GM10847 (cell line): ENCODE data around the gene JUP.

ENCODE experiments used
- POLR2A ChIP-seq: IDR thresholded peaks from 2 replicates; pipeline ENCODE4 v1.6.1; 2011; ENCODE audit not compliant: insufficient read length; ENCODE audit errors: extremely low read depth

JUP gene

DNA sequence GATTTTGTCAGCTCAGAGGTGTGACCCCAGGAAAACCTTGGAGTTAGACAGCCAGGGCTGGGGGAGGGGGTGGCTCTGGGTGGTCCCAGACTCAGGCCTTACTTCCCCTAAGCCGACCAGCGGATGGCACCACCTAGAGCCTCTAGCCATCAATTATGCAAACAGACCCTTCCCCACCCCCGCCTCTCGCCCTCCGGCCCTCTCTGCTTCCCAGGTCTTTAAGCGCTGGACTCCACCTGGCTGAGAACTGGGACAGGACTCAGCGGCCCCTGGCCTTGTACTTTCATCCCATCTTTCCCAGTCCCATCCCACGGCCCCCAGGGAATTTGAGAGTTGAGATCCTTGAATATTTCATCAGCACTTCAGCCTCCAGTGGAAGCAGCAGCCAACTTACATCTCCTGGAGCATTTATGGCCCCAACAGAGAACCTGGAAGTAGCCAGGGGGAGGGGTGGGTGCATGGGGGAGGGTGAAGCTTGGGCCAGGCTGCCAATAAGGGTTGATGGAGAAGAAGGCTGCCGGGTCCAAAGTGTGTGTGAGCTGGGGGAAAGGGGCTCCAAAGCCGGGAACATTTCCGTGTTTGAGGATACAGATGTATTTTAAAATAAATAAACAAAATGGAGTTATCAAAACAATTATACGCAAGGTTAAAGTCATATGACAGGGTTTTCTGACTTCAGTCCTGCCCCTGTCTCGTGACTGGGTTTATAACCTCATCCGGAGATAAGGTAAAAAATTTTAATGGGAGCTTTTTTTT, 7.5 kb upstream of the JUP start:
- no peak for TF ChIP-seq POLR2A

DNA sequence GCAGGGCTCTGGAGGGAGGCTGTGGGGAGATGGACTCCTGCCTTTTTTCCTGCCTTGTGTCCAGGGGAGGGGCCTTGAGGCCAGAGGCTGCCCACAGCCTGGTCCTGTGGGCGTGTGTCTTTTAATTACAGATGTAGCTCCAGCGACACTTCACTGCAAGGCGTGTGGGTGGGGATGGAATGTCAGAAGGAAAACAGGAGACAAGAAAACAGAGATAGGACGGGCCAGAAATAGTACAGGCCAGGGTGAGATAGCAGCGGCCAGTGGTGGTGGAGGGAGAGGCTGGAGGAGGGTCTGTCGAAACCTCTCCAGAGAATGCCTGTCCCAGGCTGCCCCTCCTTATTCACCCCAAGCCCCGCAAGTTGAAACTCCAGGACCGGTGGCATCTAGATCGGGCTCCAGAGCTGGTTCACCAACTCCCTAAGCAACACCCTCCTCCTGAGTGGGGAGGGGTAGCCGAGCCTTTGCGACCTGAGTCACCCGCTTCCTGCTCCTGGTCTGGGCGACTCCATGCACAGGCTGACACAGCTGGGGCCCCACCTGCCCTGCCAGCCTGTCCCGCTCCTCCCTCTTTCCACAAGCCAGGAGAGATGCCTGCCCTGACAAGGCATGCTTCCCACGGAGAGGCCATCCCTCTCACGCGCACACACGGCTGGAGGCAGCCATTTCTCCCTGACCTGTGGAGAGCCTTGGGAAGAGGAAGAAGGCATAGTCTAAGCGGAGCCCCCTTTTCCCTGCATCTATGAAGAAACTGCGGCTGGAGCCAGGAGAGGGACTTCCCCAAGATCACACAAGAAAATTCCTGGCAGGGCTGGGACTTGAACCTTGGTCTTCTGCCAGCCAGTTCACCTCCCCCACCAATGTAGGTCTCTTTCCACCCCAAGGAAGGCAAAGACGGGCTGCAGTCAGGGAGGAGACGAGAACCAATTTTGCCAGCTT, 6.6 kb upstream of the JUP start:
- TF ChIP-seq POLR2A: no peak

DNA sequence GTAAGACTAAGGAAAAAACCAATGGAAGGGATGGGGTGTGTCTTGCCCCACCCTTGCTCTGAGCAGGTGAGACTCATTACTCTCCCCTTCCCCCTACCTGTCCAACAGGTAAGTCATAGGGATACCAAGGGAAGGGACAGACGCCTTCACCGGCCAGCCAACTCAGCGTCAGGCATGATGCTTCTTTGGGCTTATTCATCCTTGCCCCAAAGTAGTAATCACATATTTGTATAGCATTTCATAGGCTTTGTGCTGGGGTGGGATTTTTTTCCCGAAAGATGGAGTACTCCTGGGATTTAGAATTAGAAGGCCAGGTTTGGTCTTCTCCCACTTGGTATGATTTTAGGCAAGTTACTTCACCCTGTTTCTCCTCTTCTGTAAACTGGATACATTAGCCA, 509 bp upstream of the JUP start:
- no peak for TF ChIP-seq POLR2A

DNA sequence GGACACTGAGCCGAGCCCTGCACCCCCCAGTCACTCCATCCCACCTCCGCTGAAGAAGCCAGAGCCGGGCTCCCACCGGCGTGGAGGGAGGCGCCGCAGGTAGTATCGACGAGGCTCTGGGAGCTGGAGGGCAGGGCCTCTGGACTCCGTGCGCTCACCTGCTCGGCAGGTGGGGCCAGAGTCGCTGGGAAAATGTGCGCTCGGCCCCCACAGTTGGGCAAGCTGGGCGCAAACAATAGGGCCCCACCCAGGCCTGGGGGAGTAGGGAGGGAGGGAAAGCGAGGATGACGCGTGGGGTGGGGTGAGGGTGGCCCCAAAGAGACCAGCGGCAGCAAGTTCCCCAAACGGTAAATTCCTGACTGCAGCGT, 668 bp downstream of the JUP start:
- TF ChIP-seq POLR2A: no peak

DNA sequence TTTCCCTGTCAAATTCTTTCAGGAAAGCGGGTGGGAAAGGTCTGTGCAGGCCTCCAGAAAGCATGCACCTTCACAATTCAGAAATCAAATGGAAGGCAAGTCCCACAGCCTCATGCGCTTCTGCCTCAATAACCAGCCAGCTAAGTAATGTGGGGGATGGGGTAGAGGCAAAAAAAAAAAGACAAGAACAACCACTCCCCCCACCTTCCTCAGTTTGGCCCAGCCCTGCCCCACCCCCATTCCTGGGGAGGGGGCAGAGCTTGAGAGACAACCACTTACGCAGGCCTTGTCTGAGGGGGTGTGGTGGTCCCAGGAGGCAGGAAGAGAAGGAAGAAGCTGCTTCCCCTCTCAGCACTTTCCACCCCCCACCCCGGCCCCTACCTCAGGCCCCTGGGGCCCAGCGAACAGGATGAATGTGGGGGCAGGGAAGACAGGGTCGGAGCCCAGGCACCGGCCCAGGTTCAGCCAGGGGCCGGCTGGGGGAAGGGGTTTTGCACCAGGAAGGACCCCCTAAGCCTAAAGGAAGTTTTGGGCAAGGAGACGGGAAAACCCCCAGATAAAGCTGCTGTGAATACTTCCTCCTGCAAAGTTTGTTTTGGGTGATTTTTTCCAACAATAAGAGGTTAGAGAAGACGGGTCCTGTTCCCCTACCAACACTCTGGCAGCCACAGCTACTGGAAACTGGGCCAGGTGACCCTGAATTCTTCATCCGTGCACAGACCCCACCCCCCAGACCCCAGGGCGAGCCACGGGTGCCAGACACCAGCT, 1.2 kb downstream of the JUP start:
- TF ChIP-seq POLR2A: no peak

DNA sequence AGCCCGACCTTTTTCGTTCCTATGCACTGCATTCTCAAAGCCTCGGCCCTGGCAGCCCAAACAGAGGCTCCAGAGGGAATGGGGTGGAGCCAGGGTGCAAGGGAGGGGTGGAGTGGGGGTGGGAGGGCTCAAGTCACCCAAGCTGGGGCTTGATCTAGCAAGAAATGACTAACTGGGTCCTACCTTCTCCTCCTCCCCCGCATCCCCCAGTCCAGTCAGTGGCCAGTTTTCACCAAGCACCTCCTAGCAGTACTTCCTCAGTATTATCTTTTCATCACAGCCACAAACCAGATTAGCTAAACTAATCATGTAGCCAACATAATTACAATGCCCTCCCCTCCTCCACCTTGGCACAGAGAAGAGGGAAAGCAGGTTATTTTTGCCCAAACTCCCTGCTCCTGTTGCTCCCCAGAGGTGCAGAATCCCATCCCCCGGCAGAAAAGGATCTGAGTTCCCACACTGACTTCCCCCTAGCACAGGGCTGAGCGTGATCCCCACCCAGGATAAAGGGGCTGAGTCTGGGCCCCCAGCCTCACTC, 2.2 kb downstream of the JUP start:
- no peak for TF ChIP-seq POLR2A

DNA sequence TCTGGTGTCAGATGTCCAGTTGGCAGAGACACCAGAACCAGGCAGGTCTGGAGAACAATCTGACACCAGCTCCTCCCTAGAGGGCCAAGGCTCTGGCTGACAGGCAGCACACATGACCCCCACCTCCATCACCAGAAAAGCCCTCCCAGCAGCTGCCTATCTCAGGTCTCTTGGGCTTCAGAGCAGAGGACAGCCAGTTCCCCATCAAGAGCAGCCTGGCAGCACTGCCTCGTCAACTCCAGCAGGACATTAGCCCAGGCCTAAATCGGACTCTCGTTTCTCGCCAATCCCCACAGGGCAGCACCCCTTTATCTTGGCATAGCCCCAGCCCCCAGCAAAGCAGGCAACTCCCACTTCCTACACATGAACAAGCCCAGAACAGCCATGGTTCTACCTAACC, 4.4 kb downstream of the JUP start:
- TF ChIP-seq POLR2A: no peak

DNA sequence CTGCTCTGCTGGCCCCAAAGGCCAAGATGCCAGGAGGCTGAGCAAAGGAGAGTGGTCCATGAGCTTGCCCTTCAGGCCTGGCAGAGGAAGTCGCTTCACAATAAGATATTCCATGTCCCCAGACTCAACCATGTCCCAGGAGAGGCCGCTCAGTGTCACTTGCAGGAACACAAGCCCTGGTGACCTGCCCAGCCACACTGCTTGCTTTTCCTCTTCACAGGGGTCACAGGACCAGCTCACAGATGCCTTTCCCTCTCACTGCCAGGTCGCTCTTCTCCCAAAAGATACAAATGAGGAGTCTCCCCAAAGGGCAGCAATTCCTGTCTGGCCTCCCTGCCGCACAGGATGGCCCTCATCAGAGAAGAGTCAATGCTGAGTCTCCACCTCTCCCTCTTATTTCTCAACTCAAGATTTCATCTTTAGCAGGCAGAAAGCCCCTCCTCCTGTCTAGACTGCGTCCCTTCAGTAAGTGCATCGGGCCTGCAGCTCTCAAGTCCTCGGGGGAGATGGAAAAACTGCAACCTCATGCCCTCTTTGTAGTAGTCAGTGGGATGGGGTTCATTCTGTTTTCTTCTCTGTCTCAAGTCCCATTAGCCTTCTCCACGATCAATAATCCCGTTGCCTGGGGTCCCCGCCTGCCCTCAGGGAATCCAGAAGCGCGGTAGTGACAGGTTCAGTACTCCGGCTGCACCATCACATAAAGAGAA, 5.0 kb downstream of the JUP start:
- TF ChIP-seq POLR2A: no peak

DNA sequence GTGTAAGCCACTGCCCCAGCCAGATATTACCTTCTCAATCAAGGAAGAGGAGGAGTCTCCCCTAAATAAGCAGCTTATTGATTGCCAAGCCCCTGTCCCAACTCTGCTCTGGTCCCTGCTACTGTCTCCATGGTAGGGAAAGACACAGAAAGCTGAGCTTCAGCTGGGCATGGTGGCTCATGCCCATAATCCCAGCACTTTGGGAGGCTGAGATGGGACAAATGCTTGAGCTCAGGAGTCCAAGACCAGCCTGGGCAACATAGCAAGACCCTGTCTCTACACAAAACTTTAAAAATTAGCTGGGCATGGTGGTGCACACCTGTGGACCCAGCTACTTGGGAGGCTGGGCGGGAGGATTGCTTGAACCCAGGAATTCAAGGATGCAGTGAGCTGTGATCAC, 6.6 kb downstream of the JUP start:
- no peak for TF ChIP-seq POLR2A

DNA sequence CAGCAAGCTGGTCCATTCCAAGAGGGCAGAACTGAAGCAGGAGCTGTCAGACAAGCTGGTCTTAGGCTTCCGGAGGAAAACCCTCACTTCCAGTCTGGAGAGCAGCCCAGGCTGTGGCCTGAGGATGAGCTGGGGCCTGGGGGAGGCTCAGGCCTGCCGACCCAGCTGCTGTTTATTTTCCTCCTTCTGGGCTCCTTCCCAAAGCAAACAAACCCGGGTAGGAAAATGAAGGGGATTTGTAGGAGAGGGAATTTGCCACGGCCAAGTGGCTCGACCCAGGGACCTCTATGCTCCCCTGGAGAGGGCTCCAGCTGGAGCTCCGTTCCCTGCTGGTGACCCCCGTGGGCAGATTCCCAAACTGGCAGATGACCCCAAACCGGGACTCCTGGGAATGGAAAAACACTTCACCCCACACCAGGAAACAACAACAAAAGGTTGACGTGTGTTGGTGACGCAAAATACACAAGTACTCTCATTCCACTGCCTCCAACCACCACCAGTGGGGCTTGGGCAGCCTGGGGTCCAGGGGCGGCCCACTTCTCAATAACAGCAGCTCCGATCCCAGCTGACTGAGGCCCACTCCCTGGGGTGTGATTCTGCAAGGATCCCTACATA, 8.8 kb downstream of the JUP start:
- TF ChIP-seq POLR2A: no peak

DNA sequence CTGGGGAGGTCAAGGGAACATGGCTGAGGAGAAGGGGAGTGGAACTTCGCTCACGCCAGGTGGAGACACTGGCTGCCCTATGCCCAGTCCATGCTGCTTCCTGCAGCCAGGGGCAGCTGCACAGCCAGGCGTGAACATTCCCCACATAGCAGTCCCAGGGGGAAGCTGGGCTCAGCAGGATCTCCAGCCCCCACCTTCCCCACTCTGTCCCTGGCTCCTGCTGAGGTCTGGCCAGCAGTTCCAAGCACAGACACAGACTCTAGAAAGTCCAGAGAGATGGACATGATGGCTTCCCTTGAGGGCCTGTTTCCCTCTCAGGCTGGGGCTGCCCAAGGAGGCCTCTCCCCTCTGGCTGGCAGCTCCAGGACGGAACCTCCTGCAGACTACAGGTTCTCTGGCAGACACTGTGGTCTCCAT, 9.3 kb downstream of the JUP start:
- no peak for TF ChIP-seq POLR2A

DNA sequence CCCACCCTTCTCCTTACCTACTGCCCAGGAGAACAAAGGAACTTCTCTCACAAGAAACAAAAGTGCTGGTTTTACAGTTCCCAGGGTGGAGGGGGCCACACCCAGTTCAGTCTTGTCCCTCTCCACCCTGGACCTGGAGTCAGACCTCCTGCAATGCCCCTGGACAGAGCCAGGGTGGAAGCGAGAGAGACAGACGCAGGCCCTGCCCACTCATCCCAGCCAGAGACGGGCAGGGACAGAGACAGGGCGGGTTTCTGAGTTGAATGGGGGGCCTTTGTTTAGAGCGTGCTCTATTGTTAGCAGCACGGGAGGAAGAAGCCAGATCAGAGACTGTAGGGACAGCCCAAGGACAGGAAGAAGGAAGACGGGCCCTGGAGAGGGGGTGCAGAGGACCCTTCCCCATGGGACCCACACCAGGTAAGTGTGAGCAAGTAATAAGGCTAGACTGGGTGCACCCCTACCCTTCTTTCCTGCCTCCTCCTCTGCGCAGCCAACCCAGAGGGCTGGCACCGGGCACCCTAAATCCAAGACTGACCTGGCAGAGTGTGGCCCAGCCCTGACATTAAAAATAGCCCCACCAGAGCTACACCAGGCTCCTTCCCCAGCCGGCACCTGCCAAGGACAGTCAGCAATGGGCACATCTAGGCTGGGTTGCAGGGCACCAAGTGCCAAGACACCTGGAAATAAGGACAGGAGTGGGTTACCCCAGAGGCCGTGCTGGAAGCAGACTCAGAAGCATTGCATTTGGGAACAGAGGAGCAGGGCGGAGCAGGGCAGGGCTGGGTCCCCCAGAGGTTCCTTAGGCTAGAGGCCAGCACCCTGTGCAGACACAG, 10.9 kb downstream of the JUP start:
- no peak for TF ChIP-seq POLR2A

DNA sequence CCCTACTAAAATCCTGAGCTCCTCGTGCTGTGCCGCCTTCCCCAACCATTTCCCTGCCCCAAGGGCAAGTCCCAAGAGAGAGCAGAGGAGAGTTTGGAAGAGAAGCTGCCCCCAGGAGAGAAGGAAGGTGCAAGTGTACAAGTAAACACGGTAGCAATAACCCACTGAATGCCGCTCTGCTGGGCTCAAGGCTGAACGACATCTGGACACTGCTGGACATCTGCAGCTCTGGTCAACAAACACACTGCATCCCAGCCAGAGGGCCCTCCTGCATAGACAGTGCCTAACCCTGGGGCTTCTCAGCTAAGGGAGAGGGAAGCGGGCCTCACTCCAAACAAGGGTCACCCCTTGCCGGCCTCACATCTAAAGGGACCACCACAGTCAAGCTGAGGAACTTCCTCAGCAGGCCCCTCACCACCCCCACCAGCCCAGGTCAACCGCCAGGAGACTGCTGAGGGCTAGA, 12.7 kb downstream of the JUP start:
- no peak for TF ChIP-seq POLR2A

DNA sequence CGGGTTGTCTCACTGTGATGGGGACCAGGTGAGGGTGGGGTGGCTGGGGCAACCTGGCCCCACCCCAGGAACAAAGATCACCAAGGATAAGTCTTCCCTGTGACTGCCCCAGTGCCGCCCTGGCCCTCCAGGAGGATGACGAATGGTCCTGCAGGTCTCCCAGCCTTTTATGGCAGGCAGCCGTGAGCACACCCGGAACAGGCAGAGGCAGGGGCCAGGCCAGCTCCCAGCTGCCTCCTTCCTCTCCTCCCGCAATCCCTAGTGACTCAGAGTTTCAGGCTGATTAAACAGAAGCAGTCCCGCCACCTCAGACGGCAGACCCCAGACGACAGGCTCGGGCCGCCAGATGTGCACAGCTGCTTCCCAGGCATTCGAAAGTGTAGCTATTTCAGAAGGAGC, 13.3 kb downstream of the JUP start:
- no peak for TF ChIP-seq POLR2A
